T-helper 1 cell treated with Interleukin-12 subunit alpha and Interleukin-12 subunit beta and Interleukin-4 antibody, amounts not matched to agents 30 ng/mL and 1 ng/mL, for 36 hours (primary cell): ENCODE results near the gene GPR12. TPM values are rescaled to one million over a fixed set of nuclear protein-coding genes. Genes with fewer than 3 reads are reported as not detected.

Experiments
- intact Hi-C: fragments of 100-400 bp; cut with micrococcal nuclease; formaldehyde crosslinking; loops from one replicate; pipeline ENCODE4 v1.15.1; 2024
- total RNA-seq: library from RNA; stranded (reverse); gene quantifications from 2 replicates; pipeline ENCODE4 v1.2.3, GENCODE V29; 2022

GPR12 gene
- total RNA-seq, 1 donor from 2014 or later, result not detected

GRCh38 chr13:26747706-26748105 is 12.9 kb downstream of the GPR12 start:
- intact Hi-C loops, result no loop called here

GRCh38 chr13:26743971-26744370 is 16.6 kb downstream of the GPR12 start:
- intact Hi-C loops, result no loop called here

GRCh38 chr13:26742691-26743358 is 17.8 kb downstream of the GPR12 start:
- intact Hi-C loops, result no loop called here

- intact Hi-C loops, result no loop called here
These were observed 24.9 kb downstream of the GPR12 start for GRCh38 chr13:26735677-26736076.

GRCh38 chr13:26727633-26728032 is 33.0 kb downstream of the GPR12 start:
- intact Hi-C loops, result no loop called here

- intact Hi-C loops, result no loop called here
These were observed 33.5 kb downstream of the GPR12 start for GRCh38 chr13:26727122-26727521.

GRCh38 chr13:26726684-26727083 is 33.9 kb downstream of the GPR12 start:
- intact Hi-C loops, result no loop called here

GRCh38 chr13:26723620-26724019 is 37.0 kb downstream of the GPR12 start:
- intact Hi-C loops, result loop anchor here (2.0 kb wide), 1 partner anchor 59 kb away; no protein-coding TSS in a partner anchor

GRCh38 chr13:26722321-26722720 is 38.3 kb downstream of the GPR12 start:
- intact Hi-C loops, result loop anchor here (2.0 kb wide), 1 partner anchor 60 kb away; no protein-coding TSS in a partner anchor

GRCh38 chr13:26721251-26722121 is 39.1 kb downstream of the GPR12 start:
- intact Hi-C loops, result loop anchor here (2.0 kb wide), 1 partner anchor 61 kb away; no protein-coding TSS in a partner anchor

- intact Hi-C loops, result no loop called here
These were observed 41.1 kb downstream of the GPR12 start for GRCh38 chr13:26719356-26719945.

GRCh38 chr13:26718872-26719271 is 41.7 kb downstream of the GPR12 start:
- intact Hi-C loops, result no loop called here

GRCh38 chr13:26718146-26718545 is 42.4 kb downstream of the GPR12 start:
- intact Hi-C loops, result no loop called here

GRCh38 chr13:26716984-26717383 is 43.6 kb downstream of the GPR12 start:
- intact Hi-C loops, result no loop called here

GRCh38 chr13:26713341-26713740 is 47.2 kb downstream of the GPR12 start:
- intact Hi-C loops, result no loop called here

- intact Hi-C loops, result no loop called here
These were observed 49.4 kb downstream of the GPR12 start for GRCh38 chr13:26711211-26711610.

- intact Hi-C loops, result no loop called here
These were observed 50.4 kb downstream of the GPR12 start for GRCh38 chr13:26710166-26710565.

- intact Hi-C loops, result no loop called here
These were observed 51.1 kb downstream of the GPR12 start for GRCh38 chr13:26709461-26709860.

- intact Hi-C loops, result no loop called here
These were observed 52.6 kb downstream of the GPR12 start for GRCh38 chr13:26708007-26708297.

GRCh38 chr13:26707122-26708006 is 53.2 kb downstream of the GPR12 start:
- intact Hi-C loops, result loop anchor here (1.0 kb wide), 1 partner anchor 223 kb away; no protein-coding TSS in a partner anchor

- intact Hi-C loops, result no loop called here
These were observed 54.2 kb downstream of the GPR12 start for GRCh38 chr13:26706381-26706780.
